ENCODE measurements around the gene PDE6B. TPM values are rescaled to one million over a fixed set of nuclear protein-coding genes. Genes with fewer than 3 reads are reported as not detected.
A peak's percentile ranks its signal among the peaks of the same experiment; 100 is the strongest.

PDE6B gene
- total RNA-seq, 1 experiment from 2014 or later, result 9.4 TPM

DNA sequence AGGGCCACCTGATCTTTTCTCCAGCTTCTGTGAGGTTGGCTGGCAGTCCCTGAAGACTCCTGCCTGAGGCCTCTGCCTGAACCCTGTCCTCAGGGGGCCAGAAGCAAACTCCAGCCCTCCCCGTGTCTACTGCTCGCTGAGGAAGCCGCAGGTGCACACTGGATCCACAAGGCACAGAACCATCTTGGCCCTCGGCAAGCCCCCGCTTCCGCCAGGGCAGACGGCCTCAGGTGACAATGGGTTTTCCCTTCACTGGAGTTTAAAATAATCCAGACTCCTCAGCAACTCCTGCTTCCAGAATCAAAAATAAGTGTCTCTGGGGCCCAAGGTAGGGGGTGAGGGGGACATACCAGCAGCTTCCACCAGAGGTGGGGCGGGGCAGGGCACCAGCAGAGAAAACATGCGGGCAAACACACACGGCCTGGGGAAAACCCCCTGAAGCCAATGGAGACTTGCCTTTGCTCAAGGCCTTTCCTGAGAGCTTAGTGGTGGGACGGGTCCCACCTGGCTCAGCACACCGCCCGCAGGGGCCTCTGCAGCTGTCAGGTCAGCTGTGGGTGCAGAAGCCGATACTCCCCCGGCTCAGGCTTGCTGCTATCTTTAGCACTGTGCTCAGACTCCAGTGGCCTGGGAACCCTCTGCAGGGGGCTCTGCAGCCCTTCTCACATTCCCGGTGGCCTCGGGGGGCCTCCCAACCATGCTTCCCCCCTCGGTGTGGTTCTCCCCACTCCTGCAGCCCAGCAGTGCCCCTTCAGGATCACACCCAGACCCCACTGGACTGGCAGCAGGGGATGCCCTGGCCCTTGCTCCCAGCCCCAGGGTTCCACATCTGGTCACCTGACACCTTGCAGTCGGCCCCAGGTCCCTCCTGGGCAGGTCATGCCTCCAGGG is 50.9 kb downstream of the PDE6B start:
- in situ Hi-C loops (cut with HindIII; ENCODE audit: low pct_unique_long_range_greater_than_20kb, low sequenced_read_pairs), result no loop called here
- no peak for DNase-seq (ENCODE audit: low read depth)

DNA sequence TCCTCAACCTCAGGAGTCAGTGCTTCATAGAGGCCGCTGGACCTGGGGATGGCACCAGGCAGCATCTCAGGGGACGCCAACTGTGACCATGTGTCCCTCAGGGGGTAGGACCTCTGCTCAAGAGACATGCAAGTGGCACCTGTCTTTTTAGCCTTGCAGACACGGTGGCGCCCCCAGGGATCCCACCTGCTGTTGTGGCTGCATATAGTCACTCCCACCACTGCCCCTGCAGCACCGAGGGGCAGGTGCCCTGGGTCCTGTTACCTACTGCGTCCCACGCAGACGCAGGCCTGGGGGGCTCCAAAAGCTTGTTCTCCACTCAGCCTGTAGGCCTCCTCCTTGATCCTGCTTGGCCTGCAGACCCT is 51.5 kb downstream of the PDE6B start:
- in situ Hi-C loops (cut with HindIII; ENCODE audit: low pct_unique_long_range_greater_than_20kb, low sequenced_read_pairs), result no loop called here
- DNase-seq (ENCODE audit: low read depth), result no peak

DNA sequence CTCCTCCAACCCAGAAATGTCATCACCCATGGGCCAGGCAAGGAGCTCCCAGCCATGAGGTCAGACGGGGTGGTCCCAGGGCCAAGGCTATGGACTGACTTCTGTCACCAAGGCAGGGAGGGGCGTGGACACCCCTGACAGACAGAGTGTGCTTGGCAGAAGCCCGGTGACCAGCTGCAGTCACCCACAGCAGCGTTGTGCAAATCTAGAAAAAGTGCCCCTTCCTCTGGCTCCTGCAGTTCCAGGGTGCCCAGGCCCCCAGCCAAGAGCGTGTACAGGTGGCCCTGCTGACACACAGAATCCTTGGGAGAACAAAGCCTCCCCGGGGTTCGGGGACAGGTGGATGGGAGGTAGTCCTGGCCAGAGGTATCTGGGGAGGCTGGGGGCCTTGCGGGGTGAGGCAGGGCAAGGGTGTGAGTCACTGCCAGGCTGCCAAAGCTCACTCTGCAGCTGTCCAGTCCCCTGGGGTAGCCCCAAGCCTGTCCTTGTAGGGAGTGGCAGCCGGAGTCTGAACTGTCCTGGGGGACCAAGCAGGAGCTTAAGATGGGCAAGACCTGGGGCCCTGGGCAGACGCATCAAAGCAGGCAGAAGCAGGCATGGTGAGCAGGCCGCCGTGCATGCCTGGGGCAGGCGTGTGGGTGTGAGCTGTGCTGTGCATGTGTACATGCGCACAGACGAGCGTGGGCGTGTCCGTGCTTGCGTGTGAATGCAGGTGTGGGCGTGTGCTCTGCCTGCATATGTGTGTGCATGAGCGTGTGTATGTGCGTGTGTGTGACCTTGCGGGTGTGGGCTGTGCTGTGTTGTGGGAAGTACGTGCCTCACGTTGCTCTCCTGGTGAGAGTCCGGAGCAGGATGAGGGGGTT is 52.3 kb downstream of the PDE6B start:
- no peak for DNase-seq (ENCODE audit: low read depth)
- in situ Hi-C loops (cut with HindIII; ENCODE audit: low pct_unique_long_range_greater_than_20kb, low sequenced_read_pairs), result no loop called here

DNA sequence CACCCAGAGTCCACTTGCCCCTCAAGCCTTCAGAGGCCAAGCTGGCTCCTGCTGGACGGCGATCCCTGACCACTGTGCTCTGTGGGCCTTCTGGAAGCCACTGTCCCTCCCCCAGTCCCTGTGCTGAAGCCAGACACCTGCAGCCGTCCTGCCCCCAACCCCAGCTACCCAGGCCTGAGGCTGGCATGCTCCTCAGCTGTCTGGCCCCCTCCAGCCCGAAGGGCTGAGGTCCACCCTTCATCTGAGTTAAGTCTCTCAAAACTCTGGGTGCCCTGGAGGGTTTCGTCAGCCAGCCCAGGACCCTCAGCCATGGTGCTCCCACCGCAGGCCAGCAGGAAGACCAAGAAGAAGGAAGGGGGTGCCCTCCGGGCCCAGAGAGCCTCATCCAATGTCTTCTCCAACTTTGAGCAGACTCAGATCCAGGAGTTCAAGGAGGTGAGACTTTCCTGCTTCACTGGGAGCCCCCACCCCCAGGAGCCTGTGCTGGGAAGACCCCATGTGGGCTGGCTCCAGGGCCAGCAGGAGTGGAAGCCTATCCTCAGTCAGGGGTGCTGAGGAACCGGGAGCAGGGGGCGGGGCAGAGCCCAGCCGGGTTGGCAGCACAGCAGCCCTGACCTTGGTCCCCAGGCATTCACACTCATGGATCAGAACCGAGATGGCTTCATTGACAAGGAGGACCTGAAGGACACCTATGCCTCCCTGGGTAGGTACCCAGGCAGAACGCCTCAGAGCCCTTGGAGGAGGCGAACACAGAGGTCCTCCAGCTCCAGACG is 53.1 kb downstream of the PDE6B start:
- in situ Hi-C loops (cut with HindIII; ENCODE audit: low pct_unique_long_range_greater_than_20kb, low sequenced_read_pairs), result no loop called here
- DNase-seq (ENCODE audit: low read depth), result no peak

DNA sequence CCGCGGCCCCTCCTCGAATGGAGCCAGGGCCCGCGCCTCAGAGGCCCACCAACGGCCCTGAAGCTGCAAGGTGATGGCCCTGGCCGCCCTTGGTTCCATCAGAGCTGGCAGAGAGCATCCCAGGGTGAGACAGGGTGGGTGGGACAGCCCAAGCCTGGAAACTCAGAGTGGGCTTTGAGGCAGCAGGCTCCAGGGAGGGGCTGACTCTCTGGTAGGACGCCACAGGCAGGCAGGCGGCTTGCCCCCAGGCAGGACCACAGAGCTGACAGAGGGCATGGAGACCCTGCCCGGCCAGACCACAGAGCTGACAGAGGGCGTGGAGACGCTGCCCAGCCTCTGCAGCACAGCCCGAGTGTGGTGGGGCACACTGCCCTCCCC is 53.7 kb downstream of the PDE6B start:
- DNase-seq (ENCODE audit: low read depth), result no peak
- in situ Hi-C loops (cut with HindIII; ENCODE audit: low pct_unique_long_range_greater_than_20kb, low sequenced_read_pairs), result no loop called here

DNA sequence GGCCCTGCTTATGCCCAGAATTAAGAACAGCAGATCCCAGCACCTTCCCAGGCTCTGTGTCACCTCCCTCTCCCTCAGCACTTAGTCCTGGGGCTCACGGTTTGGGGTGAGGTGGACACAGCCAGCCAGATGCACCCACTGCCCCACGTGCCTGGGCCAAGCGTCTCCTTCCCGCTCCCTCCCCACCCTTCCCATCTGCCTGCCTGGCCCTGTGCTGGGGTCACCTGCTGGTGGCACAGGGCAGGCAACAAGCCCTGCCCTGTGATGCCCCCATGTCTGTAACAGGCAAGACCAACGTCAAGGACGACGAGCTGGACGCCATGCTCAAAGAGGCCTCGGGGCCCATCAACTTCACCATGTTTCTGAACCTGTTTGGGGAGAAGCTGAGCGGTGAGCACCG is 54.3 kb downstream of the PDE6B start:
- in situ Hi-C loops (cut with HindIII; ENCODE audit: low pct_unique_long_range_greater_than_20kb, low sequenced_read_pairs), result no loop called here
- DNase-seq (ENCODE audit: low read depth), result no peak

DNA sequence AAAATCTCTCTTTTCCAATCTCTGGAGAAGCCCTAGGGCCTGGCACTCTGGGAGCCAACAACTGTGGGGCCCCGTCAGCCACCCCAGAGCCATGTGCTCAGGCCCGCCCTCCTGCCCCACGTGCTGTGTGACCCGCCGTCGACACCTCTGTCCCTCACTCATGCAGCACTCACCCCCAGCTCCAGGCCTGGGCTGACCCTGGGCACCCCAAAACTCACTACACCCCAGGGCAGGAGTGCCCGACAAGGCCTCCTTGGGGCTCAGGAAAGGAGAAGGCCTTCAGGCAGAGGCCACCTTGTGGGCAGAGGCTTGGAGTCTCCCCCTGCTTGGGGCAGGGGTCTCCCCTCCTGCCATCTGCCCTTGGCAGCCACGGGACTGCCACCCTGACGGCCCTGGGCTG is 54.7 kb downstream of the PDE6B start:
- no peak for DNase-seq (ENCODE audit: low read depth)
- in situ Hi-C loops (cut with HindIII; ENCODE audit: low pct_unique_long_range_greater_than_20kb, low sequenced_read_pairs), result no loop called here

DNA sequence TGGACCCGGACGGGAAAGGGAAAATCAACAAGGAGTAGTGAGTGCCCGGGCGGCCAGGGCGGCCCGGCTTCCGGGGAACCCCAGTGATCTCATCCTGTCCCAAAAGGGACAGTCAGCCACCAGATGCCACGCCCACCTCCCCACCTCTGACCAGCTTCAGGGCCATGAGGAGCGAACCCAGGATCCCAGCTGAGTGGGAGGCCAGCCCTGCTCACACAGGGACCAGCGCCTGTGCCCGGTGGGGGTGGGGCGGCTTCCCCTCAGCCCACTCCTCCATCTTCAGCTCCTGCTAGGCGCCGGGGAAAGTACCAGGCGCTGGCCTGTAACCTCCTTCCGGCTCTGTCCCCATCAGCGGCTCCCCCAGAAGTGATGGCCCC is 55.2 kb downstream of the PDE6B start:
- DNase-seq (ENCODE audit: low read depth), result no peak
- in situ Hi-C loops (cut with HindIII; ENCODE audit: low pct_unique_long_range_greater_than_20kb, low sequenced_read_pairs), result no loop called here

DNA sequence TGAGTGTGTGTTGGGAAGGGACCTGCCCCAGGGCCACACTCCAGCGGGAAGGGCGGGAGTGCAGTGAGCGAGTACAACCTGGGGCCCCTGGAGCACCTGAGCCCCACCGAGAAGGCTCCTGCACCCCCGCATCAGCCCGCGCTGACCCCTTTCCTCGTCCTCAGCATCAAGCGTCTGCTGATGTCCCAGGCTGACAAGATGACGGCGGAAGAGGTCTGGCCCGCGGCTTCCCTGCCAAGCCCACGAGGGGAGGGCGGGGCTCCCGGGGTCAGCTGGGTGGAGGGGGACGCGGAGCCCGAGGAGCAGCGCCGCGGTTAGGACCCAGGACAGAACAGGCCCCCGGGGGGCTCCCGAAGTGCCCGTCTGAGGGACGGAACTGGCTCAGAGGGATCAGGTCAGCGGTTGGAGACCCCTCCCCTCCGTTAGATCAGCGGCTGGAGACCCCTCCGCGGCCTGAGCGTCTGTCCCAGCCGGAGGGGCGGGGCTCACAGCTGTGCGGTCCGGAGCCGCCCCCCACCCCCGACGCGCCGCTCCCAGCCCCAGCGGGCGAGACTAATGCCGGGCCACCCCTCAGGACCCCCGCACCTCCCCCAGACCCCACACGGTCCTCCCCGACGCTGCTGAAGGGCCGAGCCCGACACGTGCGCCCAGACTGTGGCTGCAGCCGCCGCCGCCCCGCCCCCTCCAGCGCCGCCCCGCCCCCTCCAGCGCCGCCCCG is 55.7 kb downstream of the PDE6B start:
- in situ Hi-C loops (cut with HindIII; ENCODE audit: low pct_unique_long_range_greater_than_20kb, low sequenced_read_pairs), result no loop called here
- peak; percentile 66 for DNase-seq (ENCODE audit: low read depth)

DNA sequence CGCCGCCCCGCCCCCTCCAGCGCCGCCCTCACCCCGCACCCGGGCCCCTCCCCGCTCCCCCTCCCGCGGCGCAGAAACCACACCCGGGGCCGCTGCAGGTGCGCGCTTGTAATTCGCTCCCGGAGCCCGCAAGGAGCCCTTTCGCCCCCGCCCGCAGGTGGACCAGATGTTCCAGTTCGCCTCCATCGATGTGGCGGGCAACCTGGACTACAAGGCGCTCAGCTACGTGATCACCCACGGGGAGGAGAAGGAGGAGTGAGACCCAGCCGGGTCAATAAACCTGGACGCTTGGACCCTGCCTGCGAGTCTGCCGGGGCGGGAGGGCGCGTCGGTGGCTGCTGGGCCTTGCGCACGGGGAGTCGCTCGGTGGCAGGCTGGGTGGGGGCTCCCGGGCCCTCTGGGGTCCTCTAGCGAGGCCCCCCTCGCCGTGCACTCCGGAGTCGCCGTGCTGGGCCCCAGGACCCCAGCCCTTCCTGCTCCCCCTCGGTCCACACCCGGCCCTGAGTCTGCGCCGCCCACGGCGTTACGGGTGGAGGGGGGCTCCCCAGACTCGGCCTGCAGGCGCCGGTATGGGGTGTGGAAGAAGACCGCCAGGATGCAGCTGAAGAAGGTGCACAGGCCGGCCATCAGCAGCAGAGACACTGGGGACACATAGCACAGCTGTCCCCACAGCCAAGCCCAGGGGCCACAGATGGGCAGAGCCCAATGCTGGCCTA is 56.5 kb downstream of the PDE6B start:
- peak; percentile 44 for DNase-seq (ENCODE audit: low read depth)
- in situ Hi-C loops (cut with HindIII; ENCODE audit: low pct_unique_long_range_greater_than_20kb, low sequenced_read_pairs), result no loop called here

DNA sequence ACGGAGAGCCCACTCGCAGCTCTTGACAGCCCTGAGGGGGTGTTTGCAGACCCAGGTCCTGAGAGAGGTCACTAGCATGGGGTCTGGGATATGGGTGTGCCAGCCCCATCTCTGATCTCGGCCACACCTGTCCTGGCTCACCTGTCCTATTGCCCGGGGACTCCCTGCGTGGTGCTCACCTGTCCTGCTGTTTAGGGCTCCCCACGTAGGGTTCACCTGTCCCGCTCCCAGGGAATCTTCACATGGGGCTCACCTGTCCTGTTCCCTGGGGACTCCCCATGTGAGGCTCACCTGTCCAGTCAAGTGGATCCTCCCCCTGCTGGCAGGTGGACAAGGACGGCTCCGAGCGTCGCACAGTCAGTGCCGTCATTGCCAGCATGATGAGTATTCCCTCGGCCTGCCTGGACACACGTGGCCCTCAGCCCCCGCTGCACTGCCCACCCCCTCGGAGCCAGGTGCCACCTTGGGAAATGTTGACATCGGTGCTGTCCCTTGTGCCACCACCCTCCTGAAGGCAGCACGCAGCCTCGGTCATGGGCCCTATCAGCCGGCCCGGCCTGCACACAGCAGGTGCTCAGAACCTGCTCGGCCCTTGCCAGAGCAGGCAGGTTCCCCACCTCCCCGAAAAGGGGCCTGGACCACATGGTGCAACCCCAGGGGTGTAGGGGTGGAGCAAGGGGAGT is 57.3 kb downstream of the PDE6B start:
- no peak for DNase-seq (ENCODE audit: low read depth)
- in situ Hi-C loops (cut with HindIII; ENCODE audit: low pct_unique_long_range_greater_than_20kb, low sequenced_read_pairs), result no loop called here

DNA sequence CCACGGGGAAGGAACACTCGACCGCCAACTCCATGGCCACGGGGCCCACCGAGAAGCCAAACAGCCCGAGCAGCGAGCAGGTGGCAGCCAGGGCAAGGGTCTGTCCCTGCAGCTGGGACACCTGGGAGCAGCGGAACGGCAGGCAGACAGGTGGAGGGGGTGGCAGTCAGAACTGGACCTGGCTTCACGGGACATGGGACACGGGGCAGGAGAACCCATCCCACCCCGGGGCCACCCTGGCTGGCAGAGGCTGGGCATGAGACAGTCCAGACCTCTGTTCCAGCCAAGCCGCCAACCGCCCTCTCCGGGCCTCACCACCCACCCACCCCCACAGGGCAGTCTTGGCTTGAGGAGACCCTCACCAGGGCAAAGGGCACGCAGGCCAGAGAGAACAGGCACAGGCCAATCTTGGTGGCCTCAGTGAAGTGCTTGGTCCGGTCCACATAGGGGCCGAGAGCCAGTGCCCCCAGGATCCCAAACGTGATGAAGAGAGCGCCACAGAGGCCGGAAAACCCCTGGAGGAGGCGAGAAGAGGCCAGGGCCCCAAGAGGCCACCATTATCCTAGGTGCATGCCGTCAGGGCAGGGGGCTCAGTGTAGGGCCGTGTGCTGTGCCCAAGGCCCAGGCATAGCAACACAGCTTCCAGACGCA is 58.0 kb downstream of the PDE6B start:
- no peak for DNase-seq (ENCODE audit: low read depth)
- in situ Hi-C loops (cut with HindIII; ENCODE audit: low pct_unique_long_range_greater_than_20kb, low sequenced_read_pairs), result no loop called here

DNA sequence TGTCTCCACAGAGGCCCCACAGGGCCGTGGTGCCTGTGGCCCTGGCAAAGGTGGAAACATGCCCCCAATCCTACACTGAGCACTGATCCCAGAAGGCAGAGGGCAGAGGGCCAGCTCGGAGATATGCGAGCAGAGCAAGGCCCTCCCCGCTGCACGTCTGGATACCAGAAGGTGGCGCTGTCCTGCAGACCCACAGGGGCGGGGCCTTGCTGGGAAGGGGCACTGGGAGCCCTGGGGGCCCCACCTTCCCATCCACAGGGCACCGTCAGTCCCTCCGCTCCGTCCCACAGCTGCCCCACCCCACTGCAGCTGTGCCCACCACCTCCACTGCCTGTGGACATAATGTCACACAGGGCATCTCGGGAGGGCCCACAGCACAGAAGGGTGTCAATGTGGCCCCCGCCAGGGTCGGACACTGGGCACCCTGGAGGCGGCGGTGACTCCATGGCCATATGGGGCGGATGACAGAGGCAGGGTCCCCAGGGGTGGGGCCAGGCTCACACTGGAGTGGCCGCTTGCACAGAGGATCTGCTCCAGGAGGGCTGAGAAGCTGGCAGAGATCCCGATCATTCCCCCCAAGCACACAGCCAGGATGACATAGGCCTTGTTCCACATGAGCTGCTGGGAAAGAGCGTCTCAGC is 58.7 kb downstream of the PDE6B start:
- DNase-seq (ENCODE audit: low read depth), result peak; percentile 54
- in situ Hi-C loops (cut with HindIII; ENCODE audit: low pct_unique_long_range_greater_than_20kb, low sequenced_read_pairs), result no loop called here

DNA sequence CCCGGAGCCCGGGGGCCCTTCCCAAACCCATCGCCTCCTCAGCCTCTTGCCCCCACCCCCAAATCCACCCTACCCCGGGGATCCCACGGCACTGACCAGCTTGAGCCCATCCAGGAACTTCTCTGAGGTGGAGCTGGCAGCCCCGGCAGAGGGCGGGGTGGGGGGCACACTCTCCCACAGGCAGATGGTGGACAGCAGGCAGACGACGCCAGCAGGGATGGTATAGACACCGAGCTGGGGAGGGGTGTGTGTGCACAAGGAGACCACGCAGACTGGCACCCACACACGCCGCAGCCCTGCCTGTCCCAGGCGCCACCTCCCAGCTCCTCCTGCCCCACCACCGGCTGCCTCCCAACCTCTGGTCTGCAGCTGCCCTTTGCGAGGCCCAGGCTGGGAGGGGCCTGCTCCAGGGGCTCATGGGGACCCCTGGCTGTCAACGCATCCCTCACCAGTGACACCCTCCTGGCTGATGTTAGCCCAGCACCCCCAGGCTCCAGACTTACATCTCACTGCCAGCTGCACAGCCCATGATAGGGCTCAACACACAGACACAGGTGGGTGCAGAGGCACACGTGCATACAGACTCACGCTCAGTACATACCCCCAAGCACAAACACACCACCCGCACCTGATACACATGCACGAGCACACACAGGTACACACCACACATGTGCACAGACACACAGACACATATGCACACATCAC is 59.4 kb downstream of the PDE6B start:
- DNase-seq (ENCODE audit: low read depth), result no peak
- in situ Hi-C loops (cut with HindIII; ENCODE audit: low pct_unique_long_range_greater_than_20kb, low sequenced_read_pairs), result no loop called here

DNA sequence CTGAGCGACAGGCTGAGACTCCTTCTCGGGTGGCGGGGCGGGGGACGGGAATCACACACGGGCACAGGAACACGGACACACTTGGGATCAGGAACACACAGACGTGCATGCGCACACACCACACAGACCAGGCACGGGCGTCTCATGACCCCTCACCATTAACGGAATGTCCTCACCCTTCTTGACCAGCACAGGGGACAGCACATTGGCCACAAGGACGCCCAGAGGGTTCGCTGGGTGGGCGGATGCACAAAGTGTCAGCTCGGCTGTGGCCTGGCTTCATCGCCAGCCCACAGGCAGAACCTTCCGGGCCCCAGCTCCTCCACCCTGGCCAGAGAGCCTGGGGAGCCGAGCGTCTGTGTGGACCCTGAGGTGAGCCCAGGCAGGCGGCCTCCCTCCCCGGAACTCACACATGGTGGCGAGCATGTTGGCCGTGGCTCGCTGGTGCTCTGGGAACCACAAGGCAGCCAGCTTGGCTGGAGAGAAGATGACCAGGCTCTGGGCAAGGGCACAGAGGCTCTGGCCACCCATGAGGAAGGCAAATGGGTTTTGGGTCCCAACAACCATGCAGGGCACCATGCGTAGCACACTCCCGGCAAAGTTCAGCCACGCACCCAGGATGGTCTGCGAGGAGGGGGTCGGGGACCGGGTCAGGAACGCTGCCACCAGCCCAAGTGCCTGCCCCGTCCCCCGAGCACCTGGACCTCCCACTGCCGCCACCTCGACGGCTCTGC is 60.5 kb downstream of the PDE6B start:
- in situ Hi-C loops (cut with HindIII; ENCODE audit: low pct_unique_long_range_greater_than_20kb, low sequenced_read_pairs), result no loop called here

More for the DNA sequence above, 60.5 kb downstream of the PDE6B start:
- DNase-seq (ENCODE audit: low read depth), result no peak
